Caco-2 (cell line): ENCODE results near the gene MPL. TPM values are rescaled to one million over a fixed set of nuclear protein-coding genes. Genes with fewer than 3 reads are reported as not detected.

Source experiments
- BruUV-seq: library from RNA; stranded (reverse); fragments of 400-500 nt; replicated peaks from 2 replicates; lab custom pipeline; 2021; lab: Mats Ljungman, UMichigan
- CTCF ChIA-PET: fragments of 300-600 bp; sonication (Branson Sonifier 250); formaldehyde crosslinking; loops from one replicate; lab custom pipeline; 2022; ENCODE audit warnings: antibody characterized with exemption; lab: Charles Lee
- POLR2A ChIA-PET: fragments of 300-600 bp; sonication (Branson Sonifier 250); formaldehyde crosslinking; loops from one replicate; lab custom pipeline; 2022; ENCODE audit warnings: antibody characterized with exemption; lab: Charles Lee
- DNase-seq, 2 experiments: peaks; one replicate each; pipeline versions ENCODE4 v3.0.0 to v3.0.0-alpha.2; 2020 to 2022
- H3K27me3 ChIP-seq: replicated peaks from 2 replicates; pipeline ENCODE4 v1.6.0; 2011; ENCODE audit warnings: low read length; ENCODE audit not compliant: control insufficient read depth, insufficient read depth
- H3K36me3 ChIP-seq: 2 replicates; pipeline ENCODE4 v1.5.1; 2011; ENCODE audit warnings: low read length; ENCODE audit not compliant: control insufficient read depth, insufficient read depth
- H3K4me1 ChIP-seq: fragments of 250-450 bp; sonication (Bioruptor Pico); 2 replicates; pipeline ENCODE4 v1.5.1; 2020; ENCODE audit warnings: mild to moderate bottlenecking
- H3K4me3 ChIP-seq: 2 replicates; pipeline ENCODE4 v1.5.1; 2011; ENCODE audit warnings: low read depth, mild to moderate bottlenecking, control low read depth, low read length
- H3K9me3 ChIP-seq: fragments of 250-450 bp; sonication (Bioruptor Pico); 2 replicates; pipeline ENCODE4 v1.5.1; 2020; ENCODE audit warnings: mild to moderate bottlenecking, moderate library complexity
- H3K27ac Mint-ChIP-seq: one replicate; pipeline ENCODE4 v1.8.0; 2022; ENCODE audit warnings: mixed read lengths; ENCODE audit not compliant: unreplicated experiment
- H3K27me3 Mint-ChIP-seq: one replicate; pipeline ENCODE4 v1.8.0; 2022; ENCODE audit warnings: mixed read lengths; ENCODE audit not compliant: insufficient read depth, unreplicated experiment
- H3K36me3 Mint-ChIP-seq: one replicate; pipeline ENCODE4 v1.8.0; 2022; ENCODE audit warnings: mild to moderate bottlenecking, mixed read lengths; ENCODE audit not compliant: insufficient read depth, unreplicated experiment
- H3K4me1 Mint-ChIP-seq: one replicate; pipeline ENCODE4 v1.8.0; 2022; ENCODE audit warnings: low read depth, mixed read lengths; ENCODE audit not compliant: unreplicated experiment
- H3K4me3 Mint-ChIP-seq: one replicate; pipeline ENCODE4 v1.8.0; 2022; ENCODE audit warnings: mild to moderate bottlenecking, moderate library complexity, mixed read lengths; ENCODE audit not compliant: unreplicated experiment
- H3K9me3 Mint-ChIP-seq: one replicate; pipeline ENCODE4 v1.8.0; 2022; ENCODE audit warnings: mixed read lengths; ENCODE audit not compliant: unreplicated experiment
- intact Hi-C: fragments of 100-400 bp; cut with micrococcal nuclease; formaldehyde crosslinking; loops from one replicate; pipeline ENCODE4 v1.10.0; 2022; ENCODE audit not compliant: unreplicated experiment
- total RNA-seq: library from RNA; stranded (reverse); gene quantifications from 2 replicates; pipeline ENCODE4 v1.2.3, GENCODE V29; 2022
- TF ChIP-seq, protein P1 (sequence below), 2 experiments: fragments of 200-600 bp in 1 of 2; IDR thresholded peaks; 1 replicate in 1 of 2; 2 replicates in 1 of 2; pipeline versions ENCODE4 v1.5.1 to v1.8.0; 2011 to 2022; ENCODE audit warnings: antibody characterized with exemption in 1 of 2, control low read depth in 1 of 2, inconsistent platforms in 1 of 2, low read depth in 1 of 2, low read length in 1 of 2, mild to moderate bottlenecking in 1 of 2, moderate library complexity in 1 of 2; ENCODE audit not compliant: insufficient read depth in 1 of 2, severe bottlenecking in 1 of 2, unreplicated experiment in 1 of 2

Gene MPL
- total RNA-seq, 1 experiment from 2014 or later = not detected

DNA sequence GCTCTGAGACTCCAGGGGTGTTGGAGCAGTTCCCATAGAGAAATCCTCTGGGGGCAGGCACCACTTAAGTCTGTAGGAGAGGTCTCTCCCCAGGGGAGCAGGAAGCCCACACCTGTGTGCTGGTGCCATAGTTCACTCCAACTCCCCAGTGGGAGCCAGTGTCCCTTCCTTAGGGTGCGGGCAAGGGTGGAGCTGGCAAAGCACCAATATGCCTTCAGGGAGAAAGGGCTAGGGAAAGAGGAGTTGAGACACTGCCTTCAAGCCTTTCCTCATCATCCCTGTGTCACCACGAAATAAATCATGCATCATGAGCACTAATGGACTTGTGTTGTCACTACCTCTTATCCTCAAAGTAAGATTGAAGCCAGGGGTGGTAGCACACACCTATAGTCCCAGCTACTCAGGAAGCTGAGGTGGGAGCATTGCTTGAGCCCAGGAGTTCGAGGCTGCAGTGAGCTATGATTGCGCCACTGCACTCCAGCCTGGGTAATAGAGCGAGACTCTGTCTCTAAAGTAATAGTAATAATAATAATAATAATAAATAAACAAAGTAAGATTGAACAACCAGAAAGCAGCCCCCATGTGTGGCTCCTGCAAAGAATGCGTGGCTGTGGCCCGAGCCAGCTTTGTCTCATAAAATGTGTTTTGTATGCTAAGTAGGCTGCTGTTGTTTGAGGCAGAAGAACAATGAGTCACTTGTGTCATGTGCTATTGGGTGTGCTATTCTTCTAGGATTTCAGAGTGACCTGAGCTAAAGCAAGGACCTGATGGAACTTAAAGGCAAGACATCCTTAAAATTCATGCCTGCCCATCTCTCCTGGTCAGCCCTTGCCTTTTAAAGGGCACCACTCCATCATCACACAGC is 43.5 kb upstream of the MPL start:
- POLR2A ChIA-PET = no interaction called here
- Mint-ChIP-seq H3K9me3 (no peaks in the 10 kb centered on the region), H3K4me3 (no peak overlapping the region), H3K27me3 (no peaks in the 10 kb centered on the region), H3K4me1 (no peaks in the 10 kb centered on the region), H3K27ac (no peak overlapping the region), H3K36me3 (no peaks in the 10 kb centered on the region)
- CTCF ChIA-PET = no interaction called here
- Histone ChIP-seq H3K27me3 (no peaks in the 10 kb centered on the region), H3K9me3 (no peaks in the 10 kb centered on the region), H3K4me1 (no peaks in the 10 kb centered on the region), H3K4me3 (no peak overlapping the region), H3K36me3 (no peaks in the 10 kb centered on the region)
- BruUV-seq = no TSS peak
- no peak for DNase-seq
- TF ChIP-seq, protein P1, sequence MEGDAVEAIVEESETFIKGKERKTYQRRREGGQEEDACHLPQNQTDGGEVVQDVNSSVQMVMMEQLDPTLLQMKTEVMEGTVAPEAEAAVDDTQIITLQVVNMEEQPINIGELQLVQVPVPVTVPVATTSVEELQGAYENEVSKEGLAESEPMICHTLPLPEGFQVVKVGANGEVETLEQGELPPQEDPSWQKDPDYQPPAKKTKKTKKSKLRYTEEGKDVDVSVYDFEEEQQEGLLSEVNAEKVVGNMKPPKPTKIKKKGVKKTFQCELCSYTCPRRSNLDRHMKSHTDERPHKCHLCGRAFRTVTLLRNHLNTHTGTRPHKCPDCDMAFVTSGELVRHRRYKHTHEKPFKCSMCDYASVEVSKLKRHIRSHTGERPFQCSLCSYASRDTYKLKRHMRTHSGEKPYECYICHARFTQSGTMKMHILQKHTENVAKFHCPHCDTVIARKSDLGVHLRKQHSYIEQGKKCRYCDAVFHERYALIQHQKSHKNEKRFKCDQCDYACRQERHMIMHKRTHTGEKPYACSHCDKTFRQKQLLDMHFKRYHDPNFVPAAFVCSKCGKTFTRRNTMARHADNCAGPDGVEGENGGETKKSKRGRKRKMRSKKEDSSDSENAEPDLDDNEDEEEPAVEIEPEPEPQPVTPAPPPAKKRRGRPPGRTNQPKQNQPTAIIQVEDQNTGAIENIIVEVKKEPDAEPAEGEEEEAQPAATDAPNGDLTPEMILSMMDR (IDR thresholded peaks at IDR 0.05; ENCODE audit: insufficient read depth in 1 of 2, low read depth in 1 of 2, low read length in 1 of 2, severe bottlenecking in 1 of 2, unreplicated experiment in 1 of 2) = no peak
- intact Hi-C loops = no loop called here

DNA sequence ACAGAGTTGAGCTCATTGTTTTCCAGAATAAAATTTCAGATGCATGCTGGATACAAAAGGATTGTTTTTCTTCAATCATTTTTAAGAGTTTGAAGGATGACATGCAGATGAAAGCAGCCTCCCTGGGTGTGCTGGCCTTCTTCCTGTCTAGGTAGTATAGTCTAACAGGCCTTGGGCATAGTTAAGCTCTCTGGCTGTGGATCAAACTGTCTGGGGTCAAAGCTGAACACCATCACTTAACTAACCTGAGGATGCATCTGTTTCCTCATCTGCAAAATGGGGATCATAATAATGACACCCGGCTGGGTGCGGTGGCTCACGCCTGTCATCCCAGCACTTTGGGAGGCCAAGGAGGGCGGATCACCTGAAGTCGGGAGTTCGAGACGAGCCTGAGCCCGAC is 42.9 kb upstream of the MPL start:
- Mint-ChIP-seq H3K36me3 (no peaks in the 10 kb centered on the region), H3K4me3 (no peak overlapping the region), H3K4me1 (no peaks in the 10 kb centered on the region), H3K27ac (no peak overlapping the region), H3K9me3 (no peaks in the 10 kb centered on the region), H3K27me3 (no peaks in the 10 kb centered on the region)
- TF ChIP-seq, protein P1 (IDR thresholded peaks at IDR 0.05; ENCODE audit: insufficient read depth in 1 of 2, low read depth in 1 of 2, low read length in 1 of 2, severe bottlenecking in 1 of 2, unreplicated experiment in 1 of 2) = no peak
- Histone ChIP-seq H3K9me3 (no peaks in the 10 kb centered on the region), H3K4me3 (no peak overlapping the region), H3K27me3 (no peaks in the 10 kb centered on the region), H3K4me1 (no peaks in the 10 kb centered on the region), H3K36me3 (no peaks in the 10 kb centered on the region)
- ChIA-PET CTCF (no interaction called here), POLR2A (no interaction called here)
- BruUV-seq = no TSS peak
- intact Hi-C loops = no loop called here
- no peak for DNase-seq

DNA sequence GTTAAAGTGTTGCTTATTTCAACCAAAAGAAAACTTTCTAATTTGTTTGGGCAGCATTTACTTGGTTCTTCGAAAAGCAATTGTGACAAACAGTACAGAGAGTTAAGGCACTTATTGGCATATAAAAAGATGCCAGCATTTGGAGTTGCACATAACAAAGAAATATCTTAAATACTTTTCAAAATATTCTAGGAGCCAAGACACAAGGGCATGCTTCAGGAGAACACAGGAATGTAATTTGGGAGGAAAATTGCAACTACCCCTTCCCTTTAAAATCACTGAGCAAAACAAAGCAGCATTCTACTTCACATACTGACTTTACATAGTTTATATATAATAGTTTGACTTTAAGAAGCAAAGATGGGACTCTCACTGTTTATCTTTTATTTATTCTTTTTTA is 41.4 kb upstream of the MPL start:
- Histone ChIP-seq H3K4me3 (no peak overlapping the region), H3K36me3 (no peaks in the 10 kb centered on the region), H3K4me1 (no peaks in the 10 kb centered on the region), H3K9me3 (no peaks in the 10 kb centered on the region), H3K27me3 (no peaks in the 10 kb centered on the region)
- Mint-ChIP-seq H3K9me3 (no peaks in the 10 kb centered on the region), H3K27me3 (no peaks in the 10 kb centered on the region), H3K27ac (no peak overlapping the region), H3K4me3 (no peak overlapping the region), H3K4me1 (no peaks in the 10 kb centered on the region), H3K36me3 (no peaks in the 10 kb centered on the region)
- TF ChIP-seq, protein P1 (IDR thresholded peaks at IDR 0.05; ENCODE audit: insufficient read depth in 1 of 2, low read depth in 1 of 2, low read length in 1 of 2, severe bottlenecking in 1 of 2, unreplicated experiment in 1 of 2) = no peak
- no TSS peak for BruUV-seq
- intact Hi-C loops = no loop called here
- ChIA-PET CTCF (no interaction called here), POLR2A (no interaction called here)
- DNase-seq = no peak
